ENCODE results near the gene MINDY4. TPM values are rescaled to one million over a fixed set of nuclear protein-coding genes. Genes with fewer than 3 reads are reported as not detected.

The MINDY4 gene
- total RNA-seq, 1 donor from 2014 or later, result 13.8 TPM

- no peak for DNase-seq
- no peaks in the 10 kb centered on the region for H3K9me3 ChIP-seq
- no peak overlapping the region for H3K4me3 ChIP-seq
- peak; percentile 61 to 80 for ATAC-seq
- no peak for TF ChIP-seq CTCF (IDR thresholded peaks at IDR 0.05)
- intact Hi-C loops (cut with DNase I), result no loop called here
- no peaks in the 10 kb centered on the region for H3K27me3 ChIP-seq (ENCODE audit: low read depth)
- H3K4me1 ChIP-seq, result no peaks in the 10 kb centered on the region
- no peak overlapping the region for H3K27ac ChIP-seq
- H3K36me3 ChIP-seq, result peaks cover 46% of the 10 kb centered on the region
These were observed 7.2 kb downstream of the MINDY4 start for GRCh38 chr7:30778255-30779025.

GRCh38 chr7:30779574-30779973 lies 8.4 kb downstream of the MINDY4 start:
- Histone ChIP-seq H3K36me3 (peaks cover 58% of the 10 kb centered on the region), H3K9me3 (no peaks in the 10 kb centered on the region), H3K27ac (no peak overlapping the region), H3K27me3 (ENCODE audit: low read depth) (no peaks in the 10 kb centered on the region), H3K4me3 (no peak overlapping the region), H3K4me1 (no peaks in the 10 kb centered on the region)
- intact Hi-C loops (cut with DNase I), result no loop called here
- DNase-seq (no peak), ATAC-seq (no peak)
- no peak for TF ChIP-seq CTCF (IDR thresholded peaks at IDR 0.05)

GRCh38 chr7:30780941-30781340 lies 9.7 kb downstream of the MINDY4 start:
- no peak for TF ChIP-seq CTCF (IDR thresholded peaks at IDR 0.05)
- Histone ChIP-seq H3K4me3 (no peak overlapping the region), H3K9me3 (no peaks in the 10 kb centered on the region), H3K4me1 (no peaks in the 10 kb centered on the region), H3K27me3 (ENCODE audit: low read depth) (no peaks in the 10 kb centered on the region), H3K27ac (no peak overlapping the region), H3K36me3 (peaks cover 60% of the 10 kb centered on the region)
- DNase-seq, result no peak
- ATAC-seq, result no peak
- intact Hi-C loops (cut with DNase I), result no loop called here

GRCh38 chr7:30782690-30783089 lies 11.5 kb downstream of the MINDY4 start:
- Histone ChIP-seq H3K4me1 (no peaks in the 10 kb centered on the region), H3K27me3 (ENCODE audit: low read depth) (no peaks in the 10 kb centered on the region), H3K27ac (no peak overlapping the region), H3K36me3 (peaks cover 65% of the 10 kb centered on the region), H3K9me3 (no peaks in the 10 kb centered on the region), H3K4me3 (no peak overlapping the region)
- no peak for ATAC-seq
- no peak for DNase-seq
- no peak for TF ChIP-seq CTCF (IDR thresholded peaks at IDR 0.05)
- intact Hi-C loops (cut with DNase I), result no loop called here

- peaks cover 7% of the 10 kb centered on the region for H3K4me1 ChIP-seq
- H3K9me3 ChIP-seq, result no peaks in the 10 kb centered on the region
- no peak for TF ChIP-seq CTCF (IDR thresholded peaks at IDR 0.05)
- no peak overlapping the region for H3K4me3 ChIP-seq
- no peak overlapping the region for H3K27ac ChIP-seq
- ATAC-seq, result no peak
- no peaks in the 10 kb centered on the region for H3K27me3 ChIP-seq (ENCODE audit: low read depth)
- H3K36me3 ChIP-seq, result peaks cover 52% of the 10 kb centered on the region
- intact Hi-C loops (cut with DNase I), result no loop called here
- DNase-seq, result no peak
These were observed 14.6 kb downstream of the MINDY4 start for GRCh38 chr7:30785786-30786185.
